ENCODE results near the gene FRMD3.

The FRMD3 gene

DNA sequence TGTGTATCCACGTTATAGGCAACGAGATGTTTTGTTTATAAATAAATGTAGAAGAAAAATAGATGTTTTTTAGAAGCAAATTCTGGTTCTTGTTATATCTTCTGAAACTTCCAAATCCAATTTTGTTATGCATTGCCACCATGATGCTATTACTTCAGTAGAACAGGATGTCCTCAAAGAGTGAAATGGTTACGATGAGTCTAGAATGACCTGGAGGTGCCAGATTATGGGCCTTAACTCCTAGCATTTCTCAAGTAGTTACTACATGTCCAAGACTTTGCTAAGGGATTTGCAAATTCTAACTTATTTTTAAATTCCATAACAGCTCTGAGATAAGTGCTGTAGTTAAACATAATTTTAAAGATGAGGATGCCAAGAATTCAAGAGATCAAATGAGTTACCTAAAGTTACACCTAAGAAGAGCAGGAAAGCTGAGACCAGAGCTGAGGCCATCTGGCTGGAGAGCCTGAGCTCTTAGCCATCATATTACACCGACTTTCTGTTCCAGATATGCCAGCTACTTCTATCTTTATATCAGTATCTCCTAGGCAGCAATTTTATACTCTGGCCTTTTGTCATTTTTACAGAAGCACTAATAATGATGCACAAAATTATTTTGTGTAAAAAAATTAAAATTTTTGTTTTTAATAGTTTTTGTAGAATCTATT lies 302.0 kb downstream of the FRMD3 start:
- no peak overlapping the region for H3K4me3 ChIP-seq (ENCODE audit: low read depth in 1 of 2, low read length in 1 of 2)
- no peaks in the 10 kb centered on the region for H3K27me3 ChIP-seq
- no peaks in the 10 kb centered on the region for H3K36me3 ChIP-seq
- TF ChIP-seq CTCF (IDR thresholded peaks at IDR 0.05) = no peak
- H3K4me1 ChIP-seq (ENCODE audit: control insufficient read depth in 1 of 2, insufficient read depth in 1 of 2, low read depth in 1 of 2, low read length in 1 of 2) = peaks cover 9% of the 10 kb centered on the region in 2 experiments
- no peak overlapping the region for H3K27ac ChIP-seq
- H3K9me3 ChIP-seq = no peaks in the 10 kb centered on the region

- H3K4me3 ChIP-seq (ENCODE audit: low read depth in 1 of 2, low read length in 1 of 2) = no peak overlapping the region
- H3K9me3 ChIP-seq = no peaks in the 10 kb centered on the region
- peaks cover 9% of the 10 kb centered on the region in 2 experiments for H3K4me1 ChIP-seq (ENCODE audit: control insufficient read depth in 1 of 2, insufficient read depth in 1 of 2, low read depth in 1 of 2, low read length in 1 of 2)
- no peaks in the 10 kb centered on the region for H3K27me3 ChIP-seq
- no peaks in the 10 kb centered on the region for H3K36me3 ChIP-seq
- no peak overlapping the region for H3K27ac ChIP-seq
- no peak for TF ChIP-seq CTCF (IDR thresholded peaks at IDR 0.05)
Observed at GRCh38 chr9:83235526-83235925, 302.7 kb downstream of the FRMD3 start.

- no peak for TF ChIP-seq CTCF (IDR thresholded peaks at IDR 0.05)
- Histone ChIP-seq H3K9me3 (no peaks in the 10 kb centered on the region), H3K4me3 (ENCODE audit: low read depth in 1 of 2, low read length in 1 of 2) (no peak overlapping the region), H3K27me3 (no peaks in the 10 kb centered on the region), H3K27ac (no peak overlapping the region), H3K4me1 (ENCODE audit: control insufficient read depth in 1 of 2, insufficient read depth in 1 of 2, low read depth in 1 of 2, low read length in 1 of 2) (peaks cover 8 to 9% of the 10 kb centered on the region in 2 experiments), H3K36me3 (no peaks in the 10 kb centered on the region)
Observed at GRCh38 chr9:83234541-83234940, 303.7 kb downstream of the FRMD3 start.

- Histone ChIP-seq H3K27ac (no peak overlapping the region), H3K4me3 (ENCODE audit: low read depth in 1 of 2, low read length in 1 of 2) (no peak overlapping the region), H3K9me3 (no peaks in the 10 kb centered on the region), H3K27me3 (no peaks in the 10 kb centered on the region), H3K36me3 (no peaks in the 10 kb centered on the region), H3K4me1 (ENCODE audit: control insufficient read depth in 1 of 2, insufficient read depth in 1 of 2, low read depth in 1 of 2, low read length in 1 of 2) (peaks cover 0 to under 1% of the 10 kb centered on the region in 2 experiments)
- no peak for TF ChIP-seq CTCF (IDR thresholded peaks at IDR 0.05)
Observed at GRCh38 chr9:83233647-83234046, 304.6 kb downstream of the FRMD3 start.

GRCh38 chr9:83231039-83231438 lies 307.2 kb downstream of the FRMD3 start:
- Histone ChIP-seq H3K27ac (no peak overlapping the region), H3K36me3 (no peaks in the 10 kb centered on the region)
- TF ChIP-seq CTCF (IDR thresholded peaks at IDR 0.05) = no peak

More at GRCh38 chr9:83231039-83231438, 307.2 kb downstream of the FRMD3 start:
- Histone ChIP-seq H3K4me3 (ENCODE audit: low read depth in 1 of 2, low read length in 1 of 2) (no peak overlapping the region), H3K9me3 (no peaks in the 10 kb centered on the region), H3K4me1 (ENCODE audit: control insufficient read depth in 1 of 2, insufficient read depth in 1 of 2, low read depth in 1 of 2, low read length in 1 of 2) (no peaks in the 10 kb centered on the region), H3K27me3 (no peaks in the 10 kb centered on the region)

All from neutrophil (primary cell).